ENCODE measurements around the gene SOCS3.

The SOCS3 gene

GRCh38 chr17:78390241-78391050 is 30.6 kb upstream of the SOCS3 start:
- no peak for DNase-seq

DNA sequence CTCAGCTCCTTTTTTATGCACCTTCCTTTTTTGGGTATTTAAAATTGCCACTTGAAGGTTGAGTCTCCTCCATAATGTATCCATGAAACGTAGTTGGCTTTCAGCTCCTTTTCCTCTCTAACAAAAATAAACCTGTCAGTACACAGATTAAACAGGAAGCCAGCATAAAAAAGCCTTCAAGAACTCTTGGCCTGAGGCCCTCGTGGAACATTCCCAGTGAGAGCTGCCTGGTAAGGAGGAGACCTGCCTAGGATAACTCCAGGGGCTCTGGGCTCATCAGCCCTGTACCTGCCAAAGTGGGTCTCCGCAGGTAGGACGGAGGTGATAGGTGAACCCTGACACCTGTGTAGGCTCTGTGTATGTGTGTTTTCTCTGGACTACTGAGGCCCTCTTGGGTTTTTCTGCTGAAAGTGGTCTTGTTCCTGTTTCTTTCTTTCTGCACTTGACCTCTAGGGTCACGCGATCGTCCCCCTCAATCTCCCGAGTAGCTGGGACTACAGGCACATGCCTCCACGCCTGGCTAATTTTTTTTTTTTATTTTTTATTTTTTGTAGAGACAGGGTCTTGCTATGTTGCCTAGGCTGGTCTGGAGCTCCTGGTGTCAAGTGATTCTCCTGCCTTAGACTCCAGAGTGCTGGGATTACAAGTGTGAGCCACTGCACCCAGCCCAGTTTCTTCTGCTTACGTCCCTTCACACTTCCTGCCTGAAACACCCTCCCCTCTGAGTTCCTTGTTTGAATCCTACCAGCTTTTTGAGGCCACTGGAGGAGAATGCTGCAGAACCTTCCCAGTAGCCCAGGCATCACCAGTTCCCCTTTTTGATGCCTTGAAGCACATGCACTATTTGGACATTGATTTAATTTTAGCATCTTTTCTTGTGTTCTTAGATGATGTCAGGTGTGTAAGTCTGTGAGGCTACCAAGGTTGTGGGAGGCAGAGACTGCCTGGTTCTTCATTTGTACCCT is 28.4 kb upstream of the SOCS3 start:
- DNase-seq = no peak

GRCh38 chr17:78384479-78385175 is 24.8 kb upstream of the SOCS3 start:
- DNase-seq = no peak

- peak in 1 of 5 donors; percentile 89 for DNase-seq
Observed at GRCh38 chr17:78383725-78384471, 24.0 kb upstream of the SOCS3 start.

DNA sequence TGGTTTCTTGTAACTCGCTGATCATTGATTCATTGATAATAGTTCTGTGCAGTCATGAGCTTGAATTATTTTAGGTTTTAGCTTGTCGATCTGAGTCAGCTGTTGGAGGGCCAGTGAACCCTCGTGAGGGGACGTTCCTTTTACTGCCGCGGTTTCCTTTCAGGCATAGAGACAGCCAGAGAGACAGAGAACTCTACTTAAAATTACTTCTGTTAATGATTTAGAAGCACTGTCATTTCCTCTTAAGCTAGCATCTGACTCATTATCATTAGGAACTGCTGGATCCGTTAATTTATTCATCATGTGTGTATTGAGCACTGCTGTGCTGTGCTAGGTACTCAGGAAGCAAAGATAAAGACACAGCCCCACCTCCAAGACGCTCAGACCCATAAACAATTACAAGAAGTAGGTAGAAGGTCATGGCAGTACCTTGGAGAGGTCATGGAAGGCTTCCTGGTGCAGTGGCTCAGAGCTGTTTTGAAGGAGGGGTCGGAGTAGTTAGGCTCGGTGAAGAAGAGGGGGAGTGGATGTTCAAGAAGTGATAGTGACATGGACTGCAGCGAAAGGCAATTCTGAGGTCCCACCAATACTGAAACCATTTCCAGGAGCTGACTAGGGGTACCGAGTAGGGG is 21.8 kb upstream of the SOCS3 start:
- peak in 3 of 5 donors; percentile 29 to 86 (median 42) for DNase-seq

GRCh38 chr17:78380370-78380769 is 20.5 kb upstream of the SOCS3 start:
- peak in 1 of 5 donors; percentile 47 for DNase-seq

GRCh38 chr17:78379131-78379491 is 19.2 kb upstream of the SOCS3 start:
- DNase-seq = peak in 1 of 5 donors; percentile 46

DNA sequence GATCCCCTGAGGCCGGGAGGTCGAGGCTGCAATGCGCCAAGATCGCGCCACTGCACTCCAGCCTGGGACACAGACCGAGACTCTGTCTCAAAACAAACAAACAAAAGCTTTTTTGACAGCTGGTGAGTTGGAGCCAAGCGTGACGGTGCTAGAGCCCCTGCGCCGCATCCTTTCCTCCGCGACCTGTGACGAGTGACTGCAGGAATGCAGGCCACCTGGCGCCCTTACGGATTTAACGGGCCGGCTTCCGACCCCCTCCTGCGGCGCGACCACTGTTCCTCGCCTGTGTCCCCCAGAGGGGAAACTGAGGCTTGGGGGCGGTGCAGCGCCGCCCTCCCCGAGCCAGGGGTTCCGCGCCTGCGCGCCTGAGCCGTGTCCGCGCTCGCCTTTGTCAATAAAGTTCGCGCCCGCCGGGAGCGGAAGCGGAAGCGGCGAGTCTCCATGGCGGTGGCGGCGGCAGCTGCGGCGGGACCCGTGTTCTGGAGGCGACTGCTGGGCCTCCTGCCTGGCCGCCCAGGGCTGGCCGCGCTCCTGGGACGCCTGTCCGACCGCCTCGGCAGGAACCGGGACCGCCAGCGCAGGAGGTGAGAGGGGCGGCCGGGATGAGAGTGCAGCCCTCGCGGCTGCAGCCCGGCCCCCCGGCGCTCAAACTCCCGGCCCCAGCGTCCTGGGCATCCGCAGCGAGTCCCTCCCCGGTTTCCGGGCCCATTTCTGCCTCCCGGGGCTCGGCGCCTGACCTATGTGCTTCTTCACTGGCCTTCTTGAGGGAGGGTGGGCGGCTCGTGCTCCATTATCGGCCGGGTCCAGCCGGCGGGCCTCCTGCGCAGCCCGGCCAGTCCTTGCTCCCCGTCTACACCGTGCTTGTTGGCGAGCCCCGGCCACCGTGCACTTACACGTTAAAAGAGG is 18.6 kb upstream of the SOCS3 start, which contains the start of gene PGS1:
Gene PGS1, plus strand, starts transcription at position 425 of the 906 bp plus-strand sequence. Its CDS starts 17 bp downstream, at position 442.
- peak; percentile 61 to 84 (median 74) for DNase-seq

GRCh38 chr17:78377858-78378224 is 18.0 kb upstream of the SOCS3 start:
- DNase-seq = no peak

DNA sequence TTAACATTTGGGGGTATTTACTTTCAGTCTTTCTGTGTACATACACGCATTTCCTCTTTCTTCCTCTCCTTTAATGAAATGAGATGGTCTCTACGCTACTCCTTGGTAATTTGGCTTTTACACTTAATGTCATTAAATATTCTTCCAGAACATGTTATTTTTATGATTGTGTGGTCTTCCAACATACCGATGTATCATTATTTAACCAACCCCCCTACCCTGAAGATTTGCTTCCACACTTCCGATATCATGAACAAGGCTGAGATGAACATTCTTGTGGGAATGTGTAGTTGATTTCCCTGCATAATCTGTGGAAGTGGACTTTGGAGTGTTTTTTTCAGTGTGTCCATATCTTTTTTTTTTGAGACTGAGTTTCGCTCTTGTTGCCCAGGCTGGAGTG is 16.3 kb upstream of the SOCS3 start:
- no peak for DNase-seq

GRCh38 chr17:78375401-78376151 is 15.7 kb upstream of the SOCS3 start:
- no peak for DNase-seq

DNA sequence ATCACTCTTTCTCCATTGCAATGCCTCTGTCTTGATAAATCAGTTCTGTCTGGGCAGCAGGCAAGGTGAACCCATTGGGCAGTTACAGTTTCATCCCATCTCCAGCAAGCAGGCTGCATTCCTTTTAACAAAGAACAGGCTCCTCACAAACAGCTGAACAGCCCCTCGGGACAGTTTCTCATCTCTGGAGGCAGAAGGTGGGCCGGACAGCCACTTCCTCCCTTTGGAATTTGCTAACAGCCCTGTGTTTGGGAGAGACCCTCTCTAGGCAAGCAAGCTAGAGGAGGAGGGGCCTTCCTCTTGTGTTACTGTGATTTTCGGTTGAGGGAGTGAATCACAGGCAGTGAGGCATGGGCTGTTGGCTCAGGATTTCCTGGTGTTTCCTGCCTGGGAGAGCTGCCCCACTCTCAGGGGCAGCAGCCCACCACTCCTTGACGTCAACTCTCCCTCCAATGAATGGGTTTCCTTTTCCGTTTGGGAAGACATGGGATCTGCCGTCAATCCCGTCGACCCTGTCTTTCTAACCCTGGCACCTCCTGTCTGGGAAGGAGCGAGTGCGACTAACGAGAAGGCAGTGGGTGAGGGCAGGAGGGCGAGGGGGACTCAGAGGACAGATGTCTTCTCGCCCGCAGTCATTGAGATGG is 14.9 kb upstream of the SOCS3 start:
- DNase-seq = no peak

- no peak for DNase-seq
Observed at GRCh38 chr17:78374189-78374588, 14.3 kb upstream of the SOCS3 start.

- DNase-seq = no peak
Observed at GRCh38 chr17:78372841-78373240, 13.0 kb upstream of the SOCS3 start.

DNA sequence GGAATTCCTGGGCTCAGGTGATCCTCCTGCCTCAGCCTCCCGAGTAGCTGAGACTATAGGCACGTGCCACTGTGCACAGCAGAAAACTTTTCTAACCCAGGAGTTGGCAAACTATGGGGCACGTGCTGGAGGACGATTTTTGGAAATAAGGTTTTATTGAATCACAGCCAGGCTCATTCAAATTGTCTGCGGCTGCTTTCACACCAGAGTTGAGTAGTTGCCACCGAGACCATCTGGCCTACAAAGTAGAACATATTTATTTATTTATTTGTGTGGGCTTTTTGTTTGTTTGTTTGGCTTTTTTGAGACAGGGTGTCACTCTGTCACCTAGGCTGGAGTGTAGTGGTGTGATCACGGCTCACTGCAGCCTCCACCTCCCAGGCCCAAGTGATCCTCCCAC is 11.2 kb upstream of the SOCS3 start:
- no peak for DNase-seq

GRCh38 chr17:78369791-78370381 is 10.0 kb upstream of the SOCS3 start:
- DNase-seq = no peak

DNA sequence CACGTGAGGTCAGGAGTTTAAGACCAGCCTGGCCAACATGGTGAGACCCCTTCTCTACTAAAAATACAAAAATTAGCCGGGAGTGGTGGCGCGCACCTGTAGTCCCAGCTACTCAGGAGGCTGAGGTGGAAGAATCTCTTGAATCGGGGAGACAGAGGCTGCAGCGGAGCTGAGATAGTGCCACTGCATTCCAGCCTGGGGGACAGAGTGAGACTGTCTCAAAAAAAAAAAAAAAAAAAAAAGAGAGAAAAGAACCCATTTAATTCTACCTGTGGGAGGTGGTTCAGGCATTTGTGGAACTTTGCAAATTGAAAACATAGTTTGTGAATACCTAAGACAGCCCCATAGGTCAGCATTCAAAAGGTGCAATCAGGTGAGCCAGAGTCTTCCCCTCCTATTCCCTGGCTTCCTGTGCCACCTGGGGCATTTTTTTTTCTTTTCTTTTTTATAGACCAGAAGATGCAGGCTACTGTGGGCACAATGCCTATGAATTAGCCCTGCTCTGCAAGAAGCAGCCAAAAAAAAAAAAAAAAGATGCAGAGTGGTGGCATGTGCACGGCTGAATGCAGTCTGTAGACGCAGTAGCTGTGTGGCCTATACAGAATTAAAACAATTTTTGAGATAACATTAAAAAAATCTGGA is 9.1 kb upstream of the SOCS3 start:
- no peak for DNase-seq

DNA sequence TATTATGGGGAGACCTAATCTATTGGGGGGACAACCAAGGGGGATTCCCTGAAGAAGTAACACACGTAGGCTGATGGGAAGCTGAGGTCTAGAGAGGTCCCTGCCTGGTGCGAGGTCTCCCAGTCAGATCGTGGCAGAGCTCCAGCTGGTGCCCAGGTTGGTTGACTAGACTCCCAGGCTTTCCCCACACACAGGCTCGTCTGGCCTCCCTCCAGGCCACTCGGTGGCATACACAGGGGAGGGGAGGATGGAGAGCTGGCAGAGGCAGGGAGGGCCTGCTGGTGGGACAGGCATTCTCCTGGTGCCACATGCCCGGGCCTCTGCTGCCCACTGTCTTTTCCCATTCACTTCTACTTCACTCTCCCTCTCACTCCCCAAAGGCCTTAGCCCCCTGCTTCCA is 8.5 kb upstream of the SOCS3 start:
- DNase-seq = no peak
